Prostate gland (tissue), 2 donors: Measurements from ENCODE around the gene HMGCL. TPM values are rescaled to one million over a fixed set of nuclear protein-coding genes. Genes with fewer than 3 reads are reported as not detected.

Experiments used
- DNase-seq: peaks from one replicate; pipeline ENCODE4 v3.0.0-alpha.2; 2019; ENCODE audit warnings: low spot score
- H3K27ac ChIP-seq, 2 donors: fragments of 200-600 bp; sonication (generic); 2 replicates each; pipeline ENCODE4 v1.5.1; 2017 to 2019
- H3K27me3 ChIP-seq: fragments of 200-600 bp; sonication (generic); replicated peaks from 2 replicates; pipeline ENCODE4 v1.5.1; 2019; ENCODE audit not compliant: insufficient read depth
- H3K36me3 ChIP-seq, 2 donors: fragments of 200-600 bp; sonication (generic); 1 replicate in 1 of 2; 2 replicates in 1 of 2; pipeline versions ENCODE4 v1.5.1 to v1.8.1; 2017 to 2019
- H3K4me1 ChIP-seq: fragments of 200-600 bp; sonication (generic); replicated peaks from 2 replicates; pipeline ENCODE4 v1.5.1; 2019
- H3K4me3 ChIP-seq, 2 donors: fragments of 200-600 bp; sonication (generic); 2 replicates each; pipeline ENCODE4 v1.5.1; 2017 to 2019
- H3K9me3 ChIP-seq: fragments of 200-600 bp; sonication (generic); 2 replicates; pipeline ENCODE4 v1.5.1; 2017
- CTCF ChIP-seq, 4 experiments: fragments of 200-600 bp in 2 of 4; fragments of 450-650 bp in 2 of 4; sonication (generic) in 2 of 4; IDR thresholded peaks; 1 replicate in 3 of 4; 2 replicates in 1 of 4; pipeline ENCODE4 v1.5.1; 2016 to 2019; ENCODE audit warnings: antibody characterized with exemption in 4 of 4, mild to moderate bottlenecking in 2 of 4, moderate library complexity in 2 of 4
- POLR2A ChIP-seq: fragments of 450-650 bp; IDR thresholded peaks from one replicate; pipeline ENCODE4 v1.6.1; 2016; ENCODE audit warnings: antibody characterized with exemption, mild to moderate bottlenecking
- POLR2AphosphoS5 ChIP-seq: sonication (generic); formaldehyde crosslinking; IDR thresholded peaks from one replicate; pipeline ENCODE4 v1.6.1; 2017; ENCODE audit warnings: antibody characterized with exemption
- WGBS: methylation state at CpG from one replicate; pipeline ENCODE4 v1.1.5; 2018; 5-methylcytosine and 5-hydroxymethylcytosine counted together
- intact Hi-C: fragments of 100-400 bp; cut with DNase I; formaldehyde crosslinking; loops from one replicate; pipeline ENCODE4 v1.14.2; 2022
- total RNA-seq, 2 donors: library from RNA; depleted of rRNA; stranded (reverse); fragments of >200 nt; gene quantifications; one replicate each; pipeline ENCODE4 v1.1.0, GENCODE V29; 2016

HMGCL gene
- total RNA-seq, 2 donors from 2014 or later, result 51.1 to 58.7 TPM

- Histone ChIP-seq H3K36me3 (no peaks in the 10 kb centered on the region), H3K4me1 (no peaks in the 10 kb centered on the region), H3K9me3 (no peaks in the 10 kb centered on the region), H3K27ac (no peak overlapping the region), H3K4me3 (no peak overlapping the region), H3K27me3 (no peaks in the 10 kb centered on the region)
- WGBS, result 34% methylated on average over 6 of the region's 6 CpGs
- intact Hi-C loops, result loop anchor here (10.0 kb wide), 1 partner anchor 215 kb away; no protein-coding TSS in a partner anchor
- peak; percentile 42 for DNase-seq
- peak; percentile 40 for TF ChIP-seq POLR2AphosphoS5
- no peak for TF ChIP-seq POLR2A
- TF ChIP-seq CTCF (IDR thresholded peaks at IDR 0.05), result peak in 3 of 4 experiments; percentile 43 to 79 (median 58)
These were observed 15.5 kb downstream of the HMGCL start for GRCh38 chr1:23809751-23810171.

- TF ChIP-seq POLR2AphosphoS5 (no peak), POLR2A (no peak), CTCF (IDR thresholded peaks at IDR 0.05) (no peak)
- Histone ChIP-seq H3K27me3 (no peaks in the 10 kb centered on the region), H3K4me3 (no peak overlapping the region), H3K9me3 (no peaks in the 10 kb centered on the region), H3K36me3 (no peaks in the 10 kb centered on the region), H3K4me1 (no peaks in the 10 kb centered on the region), H3K27ac (no peak overlapping the region)
- 75% methylated on average over 3 of the region's 3 CpGs for whole genome bisulfite sequencing
- no peak for DNase-seq
- intact Hi-C loops, result loop anchor here (10.0 kb wide), 1 partner anchor 217 kb away; no protein-coding TSS in a partner anchor
These were observed 17.8 kb downstream of the HMGCL start for GRCh38 chr1:23807453-23807852.

GRCh38 chr1:23806280-23806679 lies 18.9 kb downstream of the HMGCL start:
- no peak overlapping the region for H3K4me3 ChIP-seq
- 88% methylated on average over 6 of the region's 6 CpGs for WGBS
- DNase-seq, result no peak
- H3K36me3 ChIP-seq, result no peaks in the 10 kb centered on the region
- H3K27me3 ChIP-seq, result no peaks in the 10 kb centered on the region
- TF ChIP-seq POLR2A (no peak), POLR2AphosphoS5 (no peak), CTCF (IDR thresholded peaks at IDR 0.05) (no peak)
- H3K27ac ChIP-seq, result no peak overlapping the region
- H3K9me3 ChIP-seq, result no peaks in the 10 kb centered on the region
- H3K4me1 ChIP-seq, result peaks cover 4% of the 10 kb centered on the region
- intact Hi-C loops, result loop anchor here (10.0 kb wide), 1 partner anchor 219 kb away; no protein-coding TSS in a partner anchor

GRCh38 chr1:23805025-23805424 lies 20.2 kb downstream of the HMGCL start:
- H3K27me3 ChIP-seq, result no peaks in the 10 kb centered on the region
- H3K36me3 ChIP-seq, result no peaks in the 10 kb centered on the region
- H3K27ac ChIP-seq, result no peak overlapping the region
- H3K9me3 ChIP-seq, result no peaks in the 10 kb centered on the region
- no peak overlapping the region for H3K4me3 ChIP-seq
- TF ChIP-seq CTCF (IDR thresholded peaks at IDR 0.05), result no peak
- no peak for TF ChIP-seq POLR2A
- TF ChIP-seq POLR2AphosphoS5, result no peak
- intact Hi-C loops, result loop anchor here (10.0 kb wide), 1 partner anchor 220 kb away; no protein-coding TSS in a partner anchor
- DNase-seq, result no peak
- peaks cover 4% of the 10 kb centered on the region for H3K4me1 ChIP-seq
- WGBS, result 95% methylated on average over 2 of the region's 2 CpGs

GRCh38 chr1:23804183-23804835 lies 20.9 kb downstream of the HMGCL start:
- H3K27ac ChIP-seq, result no peak overlapping the region
- no peaks in the 10 kb centered on the region for H3K27me3 ChIP-seq
- intact Hi-C loops, result loop anchor here (10.0 kb wide), 1 partner anchor 220 kb away; no protein-coding TSS in a partner anchor
- 61% methylated on average over 7 of the region's 7 CpGs for WGBS
- H3K36me3 ChIP-seq, result no peaks in the 10 kb centered on the region
- H3K4me3 ChIP-seq, result no peak overlapping the region
- TF ChIP-seq CTCF (IDR thresholded peaks at IDR 0.05), result no peak
- TF ChIP-seq POLR2AphosphoS5, result no peak
- no peak for TF ChIP-seq POLR2A
- H3K9me3 ChIP-seq, result no peaks in the 10 kb centered on the region
- no peak for DNase-seq
- H3K4me1 ChIP-seq, result peaks cover 10% of the 10 kb centered on the region
